HG02852 (cell line): ENCODE measurements around the gene TRERF1.

Experiments used
- ATAC-seq: cut with Tn5 transposase; IDR thresholded peaks from one replicate; pipeline ENCODE4 v1.9.1; 2021; ENCODE audit warnings: mild to moderate bottlenecking, moderate library complexity; ENCODE audit not compliant: unreplicated experiment

The TRERF1 gene

DNA sequence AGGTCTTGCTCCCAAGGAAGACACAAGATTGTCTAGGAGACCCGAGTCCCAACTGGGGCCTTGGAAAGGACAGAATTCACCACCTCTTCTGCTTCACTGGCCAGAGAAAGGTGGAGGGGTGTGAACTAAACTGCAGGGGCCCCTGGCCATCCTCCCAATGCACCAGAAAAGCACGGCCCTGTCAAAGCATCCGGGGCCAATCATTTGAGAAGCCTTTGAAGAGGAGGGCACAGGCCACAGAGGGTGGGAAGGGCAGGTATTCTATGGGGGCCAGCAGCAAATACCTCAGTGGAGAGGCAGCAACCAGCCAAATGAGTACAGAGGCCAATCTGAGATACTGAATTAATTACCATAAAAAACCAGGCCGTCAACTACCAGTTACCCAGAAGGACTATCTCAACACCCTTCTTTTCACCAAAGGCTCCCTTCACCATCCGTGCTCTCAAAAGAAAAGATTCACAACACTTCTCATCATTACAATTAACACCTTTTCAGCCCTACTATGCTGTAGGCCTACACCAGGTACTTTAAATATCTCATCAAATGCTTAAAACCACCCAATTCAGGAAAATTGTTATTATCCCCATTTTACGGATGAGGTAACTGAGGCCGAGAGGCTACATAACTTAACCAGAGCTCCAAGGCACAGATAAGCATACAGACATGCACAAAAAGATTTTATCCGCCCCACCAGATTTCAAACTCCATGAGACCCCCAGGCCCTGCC is 50.7 kb downstream of the TRERF1 start:
- no peak for ATAC-seq

DNA sequence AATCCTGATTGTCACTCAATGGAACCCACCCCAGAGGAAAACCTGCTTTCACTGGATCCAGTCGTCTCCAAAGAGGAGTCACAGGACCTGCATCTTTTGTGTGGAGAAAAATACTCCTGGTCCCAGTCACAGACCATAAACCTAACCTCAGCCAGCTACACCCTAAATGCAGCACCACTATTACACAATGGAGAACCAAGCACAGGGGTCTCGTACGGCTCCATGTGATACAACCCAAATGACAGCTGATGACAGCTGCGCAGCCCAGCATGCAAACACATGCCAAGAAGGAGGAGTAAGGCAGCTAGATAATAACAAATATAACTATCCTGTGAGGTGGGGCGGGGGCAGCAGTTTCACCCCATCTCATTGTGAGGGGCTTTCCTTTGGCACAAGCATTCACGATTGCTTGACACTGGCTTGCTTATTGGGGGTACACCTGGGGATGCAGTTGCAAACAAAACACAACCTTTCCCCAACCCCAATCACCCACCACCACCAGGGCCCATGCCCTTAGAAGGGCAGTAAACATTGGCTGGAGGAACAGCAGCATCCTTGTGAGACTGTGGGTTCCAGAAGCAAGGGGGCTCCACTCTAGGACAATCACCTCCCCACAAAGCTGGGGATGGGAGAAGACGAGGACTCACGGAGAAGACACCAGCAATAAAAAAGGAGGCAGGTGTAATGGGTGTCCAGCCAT is 51.5 kb downstream of the TRERF1 start:
- ATAC-seq, result no peak

DNA sequence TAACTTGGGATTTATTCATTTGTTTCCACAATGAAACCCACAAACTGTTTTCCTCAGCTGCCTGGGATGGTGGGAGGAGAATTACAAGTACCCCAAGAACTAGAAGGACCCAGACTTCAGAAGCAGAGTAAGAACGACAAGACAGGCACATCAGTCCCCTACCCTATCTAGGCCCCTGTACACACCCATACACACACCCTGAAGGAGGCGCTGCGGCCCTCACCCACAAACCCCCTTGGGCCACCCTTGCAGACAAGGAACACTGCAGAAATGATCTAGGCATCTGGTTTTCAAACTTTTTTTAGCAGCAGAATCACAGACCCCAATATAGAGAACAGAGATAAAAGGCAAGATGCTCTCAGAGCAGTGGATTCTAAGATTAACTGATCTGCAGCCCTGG is 55.0 kb downstream of the TRERF1 start:
- no peak for ATAC-seq

DNA sequence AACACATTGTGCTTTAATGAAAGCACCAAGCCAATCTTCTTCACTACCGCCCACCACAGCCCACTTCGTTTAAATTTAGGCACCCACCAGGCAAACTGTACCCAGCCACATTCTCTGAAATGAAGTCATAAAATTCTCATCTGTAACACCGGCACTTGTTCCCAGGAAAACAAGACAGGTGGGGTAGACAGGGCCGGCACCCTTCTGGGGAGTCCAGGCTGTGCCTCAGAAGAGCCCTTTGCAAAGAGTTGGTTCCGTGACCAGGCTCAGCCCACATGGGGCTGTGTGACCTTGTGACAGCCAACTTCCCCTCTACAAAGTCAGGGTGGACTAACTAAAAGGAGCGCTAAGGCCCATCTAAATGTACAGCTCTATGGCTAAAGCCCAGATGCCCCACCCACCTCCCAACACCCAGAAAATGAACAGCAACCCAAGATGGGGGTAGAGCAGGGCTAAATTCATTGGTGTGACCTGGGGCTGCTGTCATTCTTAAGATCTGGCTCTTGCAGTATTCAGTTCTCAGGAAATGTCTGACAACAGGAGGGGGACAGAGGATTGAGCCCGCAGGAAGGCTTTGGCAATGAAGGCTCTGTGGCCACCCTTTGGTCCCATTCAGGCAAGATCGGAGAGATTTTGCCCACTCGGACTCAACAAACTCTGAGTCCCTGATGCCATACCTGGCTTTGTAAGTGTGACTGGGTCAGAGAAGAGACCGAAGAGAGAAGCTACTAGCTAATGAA is 56.7 kb downstream of the TRERF1 start:
- ATAC-seq, result no peak

DNA sequence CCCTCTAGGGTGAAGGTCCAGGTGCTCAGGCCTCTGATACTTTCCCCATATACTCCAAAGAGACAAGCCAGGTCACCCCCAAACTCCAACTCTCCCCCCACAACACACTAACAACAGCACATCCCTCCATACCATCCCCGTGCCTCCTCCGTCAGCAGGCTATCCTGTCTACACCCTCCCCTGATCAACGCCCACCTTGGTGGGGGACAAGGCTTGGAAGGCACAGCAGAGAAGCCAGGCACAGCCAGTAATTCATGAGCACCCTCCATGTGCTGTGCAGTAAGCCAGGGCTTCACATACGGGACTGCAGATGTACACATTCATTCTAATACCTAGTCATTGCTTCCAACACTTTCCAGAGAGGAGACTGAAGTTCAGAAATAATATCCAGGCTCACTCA is 57.6 kb downstream of the TRERF1 start:
- no peak for ATAC-seq

DNA sequence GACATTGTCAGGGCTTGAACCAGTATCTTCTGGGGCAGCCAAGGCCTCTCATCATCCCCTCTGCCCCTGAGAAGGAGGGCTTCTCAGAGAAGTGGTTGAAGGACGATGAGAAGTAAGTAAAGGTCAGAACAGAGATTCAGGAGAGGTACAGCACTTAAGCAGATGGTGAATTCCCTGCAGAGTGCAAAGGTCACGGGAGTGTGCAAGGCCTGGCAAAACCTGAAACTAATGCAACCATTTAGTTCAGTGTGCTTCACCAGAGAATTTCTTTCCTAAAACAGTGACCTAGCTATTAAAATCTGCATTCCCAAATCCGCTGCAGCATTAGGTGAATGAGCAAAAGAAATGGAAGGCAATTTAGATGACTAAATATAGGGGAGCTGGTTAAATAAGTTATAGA is 58.4 kb downstream of the TRERF1 start:
- ATAC-seq, result no peak

DNA sequence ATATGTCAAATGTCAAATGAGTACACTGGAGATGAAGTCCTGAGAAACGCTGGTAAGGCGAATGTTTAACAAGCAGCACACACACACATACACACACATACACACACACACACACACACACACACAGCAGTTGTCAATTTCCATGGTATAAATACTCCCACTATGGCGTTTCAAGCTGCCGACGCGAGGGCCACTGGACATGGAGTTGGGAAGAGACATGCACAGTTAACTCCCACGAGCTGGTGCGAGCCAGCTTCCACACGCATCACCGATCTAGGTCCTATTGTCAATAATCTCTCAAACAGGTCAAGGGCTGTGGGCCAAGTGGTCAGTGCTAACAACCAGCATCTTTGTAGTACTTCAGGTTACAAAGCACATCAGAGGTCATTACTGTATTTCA is 58.9 kb downstream of the TRERF1 start:
- no peak for ATAC-seq

DNA sequence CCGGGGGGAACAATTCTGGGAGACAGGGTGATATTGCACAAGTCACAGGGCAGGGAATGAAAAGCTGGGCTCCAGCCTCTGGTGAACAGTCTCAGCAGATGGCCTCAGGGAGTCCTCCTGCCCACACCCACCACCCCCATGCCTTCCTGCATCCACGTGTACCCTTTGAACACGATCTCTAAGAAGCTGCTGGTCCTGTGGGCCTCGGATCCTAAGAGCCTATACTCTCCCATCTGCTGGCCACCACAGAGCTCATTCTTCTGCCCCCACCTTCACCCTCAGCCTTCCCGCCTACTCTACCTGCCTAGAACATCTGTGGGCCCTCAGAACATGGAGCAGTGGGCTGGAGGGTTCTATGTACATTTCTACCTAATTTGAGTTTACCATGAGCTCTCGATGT is 60.3 kb downstream of the TRERF1 start:
- no peak for ATAC-seq

DNA sequence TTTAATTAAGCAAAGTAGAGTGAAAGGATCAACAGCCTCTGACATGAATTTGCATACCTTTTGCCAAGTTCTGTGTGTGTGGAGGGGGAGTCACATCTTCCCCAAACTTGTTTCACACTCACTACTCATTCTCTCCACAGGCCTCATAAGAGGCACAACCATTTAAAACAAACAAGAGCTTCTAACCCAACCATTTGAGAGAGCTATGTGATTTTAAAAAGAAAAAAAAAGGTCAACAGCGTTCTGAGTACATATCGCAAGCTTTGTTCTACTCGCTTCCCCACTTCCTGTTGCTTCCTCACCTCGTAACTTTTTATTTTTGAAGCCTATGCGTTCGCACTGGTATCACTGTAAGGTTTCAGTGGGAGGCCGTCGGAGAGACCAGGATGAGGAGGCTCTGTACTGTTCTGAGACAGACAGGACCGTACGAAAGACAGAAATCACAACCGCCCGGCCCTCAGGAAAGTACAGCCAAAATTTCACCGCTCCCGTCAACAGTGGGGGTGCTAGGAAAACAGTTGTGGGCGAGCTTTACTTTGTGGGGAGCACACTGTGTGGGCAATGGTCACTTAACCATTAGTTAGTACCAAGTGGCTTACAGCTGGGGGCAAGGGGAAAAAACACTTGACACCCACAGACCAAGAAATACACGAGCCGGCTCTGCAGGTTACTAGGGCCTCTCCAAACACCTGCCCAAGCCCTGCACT is 61.3 kb downstream of the TRERF1 start:
- ATAC-seq, result peak; percentile 65

DNA sequence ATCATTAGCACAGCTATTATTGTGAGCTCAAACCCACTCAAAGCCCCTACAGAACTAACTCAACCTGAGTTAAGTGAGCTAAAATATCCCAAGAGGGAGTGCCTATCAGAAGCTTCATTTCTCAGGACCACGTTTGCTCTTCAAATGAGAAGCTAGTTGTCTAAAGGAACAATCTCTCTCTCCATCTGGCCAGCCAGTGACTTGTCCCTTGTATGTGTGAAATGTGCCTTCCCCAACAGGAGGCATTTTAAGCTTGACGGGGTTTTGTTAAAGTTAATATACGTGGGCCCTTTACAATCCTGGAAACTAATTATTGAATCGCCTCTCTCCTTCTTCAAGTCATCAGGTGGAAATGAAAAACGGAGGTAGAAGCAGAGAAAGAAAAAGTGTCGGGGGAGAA is 62.0 kb downstream of the TRERF1 start:
- ATAC-seq, result no peak

DNA sequence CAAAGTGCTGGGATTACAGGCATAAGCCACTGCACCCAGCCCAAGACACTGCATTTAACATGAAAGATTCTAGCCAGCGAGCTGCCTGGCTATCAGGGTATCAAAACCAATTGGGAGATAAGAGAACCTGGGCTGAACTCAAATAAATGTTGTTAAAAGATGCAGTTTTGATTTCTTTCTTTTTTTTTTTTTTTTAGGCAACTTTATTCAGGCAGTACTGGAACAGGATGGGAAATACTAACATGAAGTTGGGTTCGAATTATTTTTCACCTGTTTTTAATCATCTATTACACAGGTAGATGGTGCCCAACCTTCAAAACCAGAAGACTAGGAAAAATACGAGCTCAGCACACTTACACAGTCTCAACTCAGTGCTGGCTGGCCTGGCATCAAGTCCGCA is 63.7 kb downstream of the TRERF1 start:
- no peak for ATAC-seq

DNA sequence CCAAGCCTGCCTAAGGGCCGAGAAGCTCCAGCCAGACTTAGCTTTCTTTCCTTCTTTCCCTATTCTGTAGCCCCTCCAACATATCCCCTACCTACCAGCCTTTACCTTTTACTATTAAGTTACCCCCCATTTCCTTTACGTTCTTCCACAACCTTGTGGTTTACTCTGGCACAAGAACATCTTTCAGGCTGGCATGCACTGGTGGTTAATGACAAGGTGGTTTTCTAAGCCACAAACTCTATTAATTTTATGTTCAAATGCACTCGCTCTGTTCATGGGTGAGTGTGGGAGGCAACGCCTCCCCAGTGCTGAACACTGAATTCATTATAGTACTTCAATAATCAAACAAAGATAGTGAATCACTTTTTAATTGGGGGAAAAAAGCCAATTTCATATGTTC is 64.4 kb downstream of the TRERF1 start:
- ATAC-seq, result no peak

DNA sequence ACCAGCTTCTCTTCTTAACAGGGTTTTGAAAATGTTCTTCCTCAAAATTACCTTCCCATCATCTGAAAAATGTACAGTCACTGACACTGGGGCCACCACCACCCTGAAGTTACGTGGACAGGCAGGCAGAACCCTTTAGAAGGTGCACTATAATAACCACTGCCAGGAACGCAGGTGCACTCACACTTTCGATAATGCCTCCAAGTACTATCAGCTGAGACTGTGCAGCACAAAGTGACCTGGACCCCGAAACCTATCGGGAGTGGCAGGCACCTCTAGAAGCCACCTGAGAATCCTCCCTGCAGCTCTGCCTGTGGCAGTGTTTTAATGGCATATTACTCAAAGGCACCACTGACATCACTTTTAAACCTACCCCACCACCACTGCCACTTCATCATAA is 66.4 kb downstream of the TRERF1 start:
- no peak for ATAC-seq

DNA sequence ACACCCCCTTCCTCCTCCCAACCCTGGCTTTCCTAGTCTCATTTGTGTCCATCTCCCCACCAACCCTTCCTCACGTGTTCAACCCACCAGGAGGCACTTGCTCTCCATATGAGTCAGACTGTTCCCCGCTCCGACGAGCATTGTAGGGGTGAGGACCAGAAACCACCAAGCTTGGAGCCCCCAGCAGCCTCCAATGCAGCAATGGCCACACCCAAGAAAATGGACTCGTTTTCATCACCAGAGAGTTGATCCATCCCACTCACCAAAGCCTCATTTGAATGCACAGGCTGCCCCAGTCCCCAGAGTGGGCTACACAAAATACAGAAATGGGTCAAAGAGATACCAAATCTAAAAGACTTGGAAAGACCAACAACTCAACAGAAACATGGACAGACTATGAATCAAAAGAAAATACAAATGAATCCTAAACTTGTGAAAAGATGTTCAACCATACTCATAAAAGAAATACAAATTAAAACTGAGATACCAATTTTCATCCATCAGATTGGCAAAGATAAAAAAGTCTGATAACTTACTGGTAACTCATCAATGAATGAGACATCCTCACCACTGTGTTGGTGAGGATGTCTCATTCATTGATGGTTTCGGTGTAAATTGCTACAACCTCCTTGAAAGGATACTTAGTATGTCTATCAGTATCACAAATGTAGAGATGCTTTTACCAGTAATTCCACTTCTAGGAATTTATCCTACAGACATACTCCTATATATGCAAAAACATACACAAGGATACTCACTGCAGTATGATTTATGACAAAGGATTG is 68.1 kb downstream of the TRERF1 start:
- no peak for ATAC-seq

DNA sequence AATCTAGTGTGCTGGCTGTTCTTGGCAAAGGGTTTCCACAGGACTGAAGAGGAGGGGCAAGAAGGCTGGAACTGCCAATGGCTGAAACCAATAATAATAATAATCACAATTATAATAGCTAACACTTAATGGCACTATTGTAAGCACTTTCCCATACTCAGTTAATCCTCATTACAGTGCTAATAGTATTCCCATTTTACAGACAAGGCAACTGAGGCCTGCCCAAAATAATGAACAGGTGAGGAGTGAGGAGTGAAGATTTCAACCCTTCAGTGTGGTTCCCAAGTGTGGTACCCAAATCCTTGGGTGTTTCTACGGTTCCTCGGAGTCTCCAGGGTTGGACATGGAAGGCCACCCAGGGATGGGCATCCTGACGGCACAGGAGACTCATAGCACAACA is 69.9 kb downstream of the TRERF1 start:
- no peak for ATAC-seq

DNA sequence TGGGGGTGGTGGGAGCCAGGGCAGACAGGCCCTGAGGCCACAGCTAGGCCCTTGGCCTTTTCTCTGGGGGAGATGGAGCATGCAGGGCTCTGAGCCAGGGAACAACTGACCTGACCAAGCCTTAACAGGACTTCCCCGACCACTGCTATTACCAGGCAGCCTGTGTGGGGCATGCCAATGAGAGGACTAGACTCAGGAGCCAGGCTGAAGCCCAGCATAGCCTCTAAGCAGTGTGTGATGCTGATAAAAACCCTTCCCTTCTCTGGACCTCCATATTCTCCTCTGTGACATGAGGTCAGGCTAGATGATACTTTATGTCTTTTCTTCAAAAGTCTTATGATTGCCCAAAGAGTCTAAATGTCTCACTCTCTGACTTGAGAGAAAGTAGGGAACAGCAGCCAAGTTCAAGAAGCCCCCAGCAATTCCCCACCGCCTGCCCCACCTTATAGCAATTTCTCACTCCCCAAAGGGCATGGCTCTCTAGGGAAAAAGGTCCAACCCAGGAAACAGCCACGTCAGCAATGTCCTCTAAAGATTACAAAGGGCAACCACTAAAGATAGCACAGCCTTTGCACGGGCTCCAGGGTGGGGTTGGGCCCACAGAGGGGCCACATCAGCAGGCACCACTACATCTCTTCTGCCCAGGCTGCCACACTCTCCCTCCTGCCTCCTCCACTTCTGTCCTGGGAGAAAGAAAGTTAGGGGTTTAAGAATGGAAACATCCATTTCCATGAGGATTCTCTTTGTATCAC is 71.3 kb downstream of the TRERF1 start:
- no peak for ATAC-seq

DNA sequence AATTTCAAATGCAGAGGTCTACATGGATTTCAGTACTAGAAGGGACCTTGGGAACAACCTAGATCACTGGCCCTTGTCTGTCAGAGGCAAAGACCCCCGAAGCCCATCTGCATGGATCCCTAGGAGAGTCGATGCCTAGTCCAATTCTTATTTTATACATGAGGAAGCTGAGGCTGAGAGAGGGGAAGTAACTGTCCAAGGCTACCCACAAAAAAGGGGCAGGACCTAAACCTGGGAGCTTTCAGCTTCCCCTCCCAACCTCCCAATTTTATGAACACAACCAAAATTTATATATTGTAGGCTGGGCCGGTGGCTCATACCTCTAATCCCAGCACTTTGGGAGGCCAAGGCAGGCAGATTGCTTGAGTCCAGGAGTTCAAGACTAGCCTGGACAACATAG is 73.2 kb downstream of the TRERF1 start:
- no peak for ATAC-seq

DNA sequence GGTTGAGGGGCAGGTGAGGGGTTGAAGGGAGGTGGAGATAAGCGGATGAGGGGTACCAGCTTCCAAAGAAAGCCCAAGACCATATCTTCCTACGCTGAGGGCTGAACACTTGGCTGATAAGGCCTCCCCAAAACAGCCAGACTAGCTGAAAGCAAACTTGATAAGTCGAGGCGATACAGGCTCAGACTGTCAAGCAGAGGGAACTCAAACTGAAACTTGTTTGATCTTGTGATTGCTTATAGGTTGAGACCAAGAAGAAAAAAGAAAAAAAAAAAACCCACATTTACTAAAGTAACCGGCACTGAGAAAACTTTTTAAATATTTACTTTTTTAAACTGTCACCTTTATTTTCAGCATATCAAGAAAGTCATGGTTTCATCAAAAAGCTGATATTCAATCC is 73.6 kb downstream of the TRERF1 start:
- ATAC-seq, result no peak

DNA sequence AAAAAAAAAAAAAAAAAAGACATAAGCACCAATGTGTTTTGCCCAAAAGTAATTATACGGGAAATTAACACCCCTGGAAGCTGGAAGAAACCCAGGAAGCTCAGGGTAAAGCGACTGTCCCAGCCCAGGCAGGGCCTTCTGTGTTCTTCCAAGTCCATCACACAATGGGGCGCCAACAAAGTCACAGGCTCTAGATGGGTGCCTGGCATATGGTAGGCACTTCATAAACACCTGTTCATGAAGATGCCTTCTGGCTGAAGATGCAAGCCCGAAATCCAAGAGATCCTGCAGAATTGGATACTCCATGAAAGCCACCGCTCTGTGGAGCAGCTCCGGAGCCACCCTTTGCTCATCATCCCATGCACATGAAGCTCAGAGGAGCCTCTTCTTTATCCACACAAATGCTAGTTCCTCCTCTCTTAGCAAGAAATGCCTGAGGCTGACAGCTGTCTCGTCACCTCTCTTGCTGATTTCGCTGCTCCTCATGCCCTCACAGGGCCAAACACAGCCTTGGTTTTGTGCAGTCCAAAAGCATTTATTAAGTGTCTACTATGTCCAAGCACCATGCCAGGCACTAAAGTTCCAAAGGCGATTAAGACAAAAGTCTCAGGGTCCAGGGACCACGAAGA is 76.6 kb downstream of the TRERF1 start:
- no peak for ATAC-seq
